ENCODE measurements around the gene ACADS.

The ACADS gene

DNA sequence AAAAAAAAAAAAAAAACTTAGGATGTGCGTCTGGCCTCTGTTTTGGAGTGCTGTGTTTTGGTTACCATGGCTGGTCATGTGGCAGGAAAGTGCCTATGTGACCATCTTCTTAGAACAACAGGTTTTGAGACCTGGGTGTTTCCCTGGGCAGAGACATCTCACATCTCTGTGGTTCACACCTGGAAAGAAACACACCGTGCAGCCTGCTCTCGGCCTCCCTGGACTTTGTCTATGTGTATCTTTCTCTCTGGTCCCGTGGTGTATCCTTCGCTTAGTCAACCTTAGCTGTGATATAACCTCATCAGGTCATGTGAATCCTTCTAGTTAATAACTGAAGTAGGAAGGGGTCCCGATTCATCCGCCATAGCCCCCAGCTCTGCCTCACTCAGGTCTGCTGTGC is 22.6 kb downstream of the ACADS start:
- no peaks in the 10 kb centered on the region for H3K9me3 ChIP-seq (ENCODE audit: severe bottlenecking)
- H3K27ac ChIP-seq, result no peak overlapping the region
- no peak overlapping the region for H3K4me3 ChIP-seq (ENCODE audit: low read depth, low read length)
- no peaks in the 10 kb centered on the region for H3K36me3 ChIP-seq
- no peaks in the 10 kb centered on the region for H3K27me3 ChIP-seq (ENCODE audit: insufficient read depth, low read depth, severe bottlenecking)
- TF ChIP-seq, protein P1, sequence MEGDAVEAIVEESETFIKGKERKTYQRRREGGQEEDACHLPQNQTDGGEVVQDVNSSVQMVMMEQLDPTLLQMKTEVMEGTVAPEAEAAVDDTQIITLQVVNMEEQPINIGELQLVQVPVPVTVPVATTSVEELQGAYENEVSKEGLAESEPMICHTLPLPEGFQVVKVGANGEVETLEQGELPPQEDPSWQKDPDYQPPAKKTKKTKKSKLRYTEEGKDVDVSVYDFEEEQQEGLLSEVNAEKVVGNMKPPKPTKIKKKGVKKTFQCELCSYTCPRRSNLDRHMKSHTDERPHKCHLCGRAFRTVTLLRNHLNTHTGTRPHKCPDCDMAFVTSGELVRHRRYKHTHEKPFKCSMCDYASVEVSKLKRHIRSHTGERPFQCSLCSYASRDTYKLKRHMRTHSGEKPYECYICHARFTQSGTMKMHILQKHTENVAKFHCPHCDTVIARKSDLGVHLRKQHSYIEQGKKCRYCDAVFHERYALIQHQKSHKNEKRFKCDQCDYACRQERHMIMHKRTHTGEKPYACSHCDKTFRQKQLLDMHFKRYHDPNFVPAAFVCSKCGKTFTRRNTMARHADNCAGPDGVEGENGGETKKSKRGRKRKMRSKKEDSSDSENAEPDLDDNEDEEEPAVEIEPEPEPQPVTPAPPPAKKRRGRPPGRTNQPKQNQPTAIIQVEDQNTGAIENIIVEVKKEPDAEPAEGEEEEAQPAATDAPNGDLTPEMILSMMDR (IDR thresholded peaks at IDR 0.05; ENCODE audit: low read depth, low read length), result no peak
- no peak for DNase-seq

GRCh38 chr12:120749256-120749655 is 23.6 kb downstream of the ACADS start:
- TF ChIP-seq, protein P1 (IDR thresholded peaks at IDR 0.05; ENCODE audit: low read depth, low read length), result no peak
- no peaks in the 10 kb centered on the region for H3K36me3 ChIP-seq
- H3K9me3 ChIP-seq (ENCODE audit: severe bottlenecking), result no peaks in the 10 kb centered on the region
- DNase-seq, result no peak
- no peak overlapping the region for H3K4me3 ChIP-seq (ENCODE audit: low read depth, low read length)
- no peaks in the 10 kb centered on the region for H3K27me3 ChIP-seq (ENCODE audit: insufficient read depth, low read depth, severe bottlenecking)
- no peak overlapping the region for H3K27ac ChIP-seq

GRCh38 chr12:120750806-120751205 is 25.2 kb downstream of the ACADS start:
- Histone ChIP-seq H3K4me3 (ENCODE audit: low read depth, low read length) (no peak overlapping the region), H3K27me3 (ENCODE audit: insufficient read depth, low read depth, severe bottlenecking) (no peaks in the 10 kb centered on the region)

DNA sequence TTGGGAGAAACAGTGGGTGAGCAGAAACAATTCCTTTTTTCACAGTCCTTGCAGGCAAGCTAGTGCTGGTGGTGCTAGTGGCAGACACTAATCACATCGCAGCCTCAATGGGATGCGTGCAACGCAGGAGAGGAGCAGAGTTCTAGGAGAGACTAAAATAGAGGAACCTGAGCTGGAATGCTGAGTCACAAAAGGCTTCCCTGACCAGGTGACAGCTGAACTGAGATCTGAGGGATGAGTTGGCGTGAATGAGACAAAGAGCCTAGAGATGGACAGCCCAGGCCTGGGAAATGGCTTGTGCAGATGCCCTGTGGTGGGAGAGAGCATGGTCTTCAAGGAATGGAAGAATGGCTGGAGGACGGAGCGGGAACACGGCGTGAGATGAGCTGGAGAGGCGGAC is 25.8 kb downstream of the ACADS start:
- H3K27me3 ChIP-seq (ENCODE audit: insufficient read depth, low read depth, severe bottlenecking), result no peaks in the 10 kb centered on the region
- H3K9me3 ChIP-seq (ENCODE audit: severe bottlenecking), result no peaks in the 10 kb centered on the region
- TF ChIP-seq, protein P1 (IDR thresholded peaks at IDR 0.05; ENCODE audit: low read depth, low read length), result no peak
- H3K27ac ChIP-seq, result no peak overlapping the region
- DNase-seq, result no peak
- no peaks in the 10 kb centered on the region for H3K36me3 ChIP-seq
- no peak overlapping the region for H3K4me3 ChIP-seq (ENCODE audit: low read depth, low read length)

More at GRCh38 chr12:120750806-120751205, 25.2 kb downstream of the ACADS start:
- no peaks in the 10 kb centered on the region for H3K36me3 ChIP-seq
- H3K27ac ChIP-seq, result no peak overlapping the region
- TF ChIP-seq, protein P1 (IDR thresholded peaks at IDR 0.05; ENCODE audit: low read depth, low read length), result no peak
- DNase-seq, result no peak
- H3K9me3 ChIP-seq (ENCODE audit: severe bottlenecking), result no peaks in the 10 kb centered on the region

GRCh38 chr12:120754792-120755191 is 29.2 kb downstream of the ACADS start:
- TF ChIP-seq, protein P1 (IDR thresholded peaks at IDR 0.05; ENCODE audit: low read depth, low read length), result no peak
- H3K36me3 ChIP-seq, result no peaks in the 10 kb centered on the region

GRCh38 chr12:120755269-120755668 is 29.6 kb downstream of the ACADS start:
- no peaks in the 10 kb centered on the region for H3K27me3 ChIP-seq (ENCODE audit: insufficient read depth, low read depth, severe bottlenecking)
- no peak for DNase-seq
- H3K27ac ChIP-seq, result no peak overlapping the region
- no peaks in the 10 kb centered on the region for H3K9me3 ChIP-seq (ENCODE audit: severe bottlenecking)
- H3K4me3 ChIP-seq (ENCODE audit: low read depth, low read length), result no peak overlapping the region
- H3K36me3 ChIP-seq, result no peaks in the 10 kb centered on the region
- TF ChIP-seq, protein P1 (IDR thresholded peaks at IDR 0.05; ENCODE audit: low read depth, low read length), result no peak

More at GRCh38 chr12:120754792-120755191, 29.2 kb downstream of the ACADS start:
- H3K27me3 ChIP-seq (ENCODE audit: insufficient read depth, low read depth, severe bottlenecking), result no peaks in the 10 kb centered on the region
- no peak overlapping the region for H3K4me3 ChIP-seq (ENCODE audit: low read depth, low read length)
- no peaks in the 10 kb centered on the region for H3K9me3 ChIP-seq (ENCODE audit: severe bottlenecking)
- no peak for DNase-seq
- H3K27ac ChIP-seq, result no peak overlapping the region

All from WERI-Rb-1 (cell line).